Neutrophil (primary cell): ENCODE results near the gene ZSWIM6.

Source experiments
- H3K27ac ChIP-seq: fragments of 200-600 bp; sonication (generic); 2 replicates; pipeline ENCODE4 v1.5.1; 2016; ENCODE audit warnings: mild to moderate bottlenecking, moderate library complexity
- H3K27me3 ChIP-seq: fragments of 200-600 bp; sonication (generic); 2 replicates; pipeline ENCODE4 v1.6.0; 2016; ENCODE audit warnings: mild to moderate bottlenecking
- H3K36me3 ChIP-seq: fragments of 200-600 bp; sonication (generic); 2 replicates; pipeline ENCODE4 v1.5.1; 2017
- H3K4me1 ChIP-seq, 2 experiments: fragments of 200-600 bp in 1 of 2; sonication (generic) in 1 of 2; 1 replicate in 1 of 2; 2 replicates in 1 of 2; pipeline versions ENCODE4 v1.5.1 to v1.6.1; 2013 to 2016; ENCODE audit warnings: low read depth in 1 of 2, low read length in 1 of 2, mild to moderate bottlenecking in 1 of 2, moderate library complexity in 1 of 2; ENCODE audit not compliant: control insufficient read depth in 1 of 2, insufficient read depth in 1 of 2
- H3K4me3 ChIP-seq, 2 experiments: fragments of 200-600 bp in 1 of 2; sonication (generic) in 1 of 2; 1 replicate in 1 of 2; 2 replicates in 1 of 2; pipeline ENCODE4 v1.5.1; 2013 to 2016; ENCODE audit warnings: low read depth in 1 of 2, low read length in 1 of 2, mild to moderate bottlenecking in 1 of 2, moderate library complexity in 1 of 2
- H3K9me3 ChIP-seq: fragments of 200-600 bp; sonication (generic); 2 replicates; pipeline ENCODE4 v1.5.1; 2016
- CTCF ChIP-seq: fragments of 200-600 bp; sonication (generic); IDR thresholded peaks from 2 replicates; pipeline ENCODE4 v1.5.1; 2016; ENCODE audit warnings: antibody characterized with exemption

Gene ZSWIM6

DNA sequence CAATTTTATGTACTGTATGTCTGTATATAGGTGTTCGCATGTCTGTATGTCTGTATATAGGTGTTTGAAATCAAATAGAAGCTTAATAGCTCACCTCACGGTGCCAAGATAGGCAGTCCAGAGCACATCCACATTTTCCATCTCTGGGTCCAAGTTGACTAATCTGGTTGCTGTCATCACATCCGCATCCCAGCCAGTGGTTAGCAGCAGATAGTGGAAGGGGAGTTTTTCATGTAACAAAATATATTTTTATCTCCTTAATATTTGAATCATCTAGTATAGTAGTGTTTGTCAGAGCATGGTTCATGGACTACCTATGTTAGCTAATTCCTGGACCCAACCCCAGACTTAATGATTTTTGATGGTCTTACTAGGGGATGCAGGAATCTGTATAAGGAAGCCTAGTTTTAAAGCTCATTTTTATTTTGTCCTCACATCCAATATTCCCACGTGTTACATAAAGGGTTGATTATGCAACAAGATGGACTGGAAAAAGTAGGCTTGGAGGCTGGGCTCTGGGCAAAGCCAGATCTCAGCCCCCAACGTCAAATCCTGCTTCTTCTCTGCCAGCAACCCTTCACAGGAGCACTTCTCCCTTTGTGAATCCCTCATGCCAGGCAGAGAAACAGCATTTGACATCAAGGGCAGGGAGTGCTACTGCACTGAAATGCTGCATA is 219.7 kb downstream of the ZSWIM6 start:
- Histone ChIP-seq H3K4me1 (no peaks in the 10 kb centered on the region), H3K4me3 (no peak overlapping the region), H3K9me3 (no peaks in the 10 kb centered on the region), H3K27me3 (no peaks in the 10 kb centered on the region), H3K36me3 (peaks cover 2% of the 10 kb centered on the region), H3K27ac (no peak overlapping the region)
- no peak for TF ChIP-seq CTCF

DNA sequence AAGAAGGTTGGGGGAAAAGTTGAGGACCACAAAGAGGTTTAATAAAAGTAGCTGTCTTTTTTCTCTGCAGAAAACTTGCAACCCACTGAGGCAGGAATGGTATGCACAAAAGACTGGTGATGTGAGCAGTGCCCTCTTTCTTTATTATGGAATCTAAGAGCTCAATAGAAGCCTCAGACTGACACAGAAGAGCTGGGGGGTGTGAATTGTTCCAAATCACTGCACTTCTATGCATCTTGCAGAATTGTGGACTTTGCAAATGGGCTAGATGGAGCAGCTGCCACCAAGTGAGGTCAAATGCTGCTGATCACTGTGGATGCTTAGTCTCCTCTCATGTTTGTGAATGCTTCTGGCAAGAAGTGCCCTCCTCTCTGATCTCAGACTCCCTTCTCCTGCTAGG is 227.1 kb downstream of the ZSWIM6 start:
- Histone ChIP-seq H3K27me3 (no peaks in the 10 kb centered on the region), H3K27ac (no peak overlapping the region), H3K4me3 (no peak overlapping the region), H3K36me3 (no peaks in the 10 kb centered on the region), H3K4me1 (no peaks in the 10 kb centered on the region), H3K9me3 (no peaks in the 10 kb centered on the region)
- TF ChIP-seq CTCF = no peak

DNA sequence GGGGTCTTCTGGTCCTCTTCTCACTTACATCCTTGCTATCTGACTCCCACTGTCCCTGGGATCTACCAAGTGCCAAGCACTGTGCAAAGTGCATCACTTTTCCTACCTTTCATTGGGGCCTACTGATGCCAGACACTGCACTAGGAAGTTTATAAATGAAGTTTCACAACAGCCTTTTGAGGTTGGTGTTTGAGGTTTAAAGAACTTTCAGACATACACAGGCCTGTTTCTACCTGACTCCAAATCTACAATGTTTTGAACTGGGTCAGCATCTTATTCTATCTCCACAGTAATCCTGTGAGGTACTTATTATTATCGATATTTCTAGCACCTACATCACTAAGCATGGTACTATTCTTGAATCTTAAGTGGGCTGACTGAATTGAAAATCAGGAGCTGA is 227.7 kb downstream of the ZSWIM6 start:
- H3K4me3 ChIP-seq = no peak overlapping the region
- H3K27ac ChIP-seq = no peak overlapping the region
- TF ChIP-seq CTCF = no peak
- no peaks in the 10 kb centered on the region for H3K9me3 ChIP-seq
- no peaks in the 10 kb centered on the region for H3K4me1 ChIP-seq
- H3K36me3 ChIP-seq = no peaks in the 10 kb centered on the region
- no peaks in the 10 kb centered on the region for H3K27me3 ChIP-seq

DNA sequence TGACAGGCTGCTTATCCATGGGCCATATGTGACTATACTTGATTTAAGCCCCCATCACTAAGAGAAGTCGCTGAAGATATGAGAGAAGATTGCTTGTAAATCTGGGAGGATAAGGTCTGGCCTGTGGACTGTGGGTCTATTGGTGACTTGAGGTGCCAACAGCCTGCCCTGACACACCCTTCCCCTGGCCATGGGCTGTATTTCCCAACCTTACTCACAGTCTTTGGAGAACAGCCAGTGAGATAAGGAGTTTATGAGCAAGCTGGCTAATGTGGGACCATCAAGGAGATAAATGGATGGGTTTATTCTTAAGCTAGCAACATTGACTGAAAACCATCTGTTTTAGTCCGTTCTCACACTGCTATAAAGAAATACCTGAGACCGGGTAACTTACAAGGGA is 231.3 kb downstream of the ZSWIM6 start:
- Histone ChIP-seq H3K4me1 (no peaks in the 10 kb centered on the region), H3K9me3 (no peaks in the 10 kb centered on the region), H3K36me3 (no peaks in the 10 kb centered on the region), H3K27me3 (no peaks in the 10 kb centered on the region), H3K27ac (no peak overlapping the region), H3K4me3 (no peak overlapping the region)
- no peak for TF ChIP-seq CTCF

DNA sequence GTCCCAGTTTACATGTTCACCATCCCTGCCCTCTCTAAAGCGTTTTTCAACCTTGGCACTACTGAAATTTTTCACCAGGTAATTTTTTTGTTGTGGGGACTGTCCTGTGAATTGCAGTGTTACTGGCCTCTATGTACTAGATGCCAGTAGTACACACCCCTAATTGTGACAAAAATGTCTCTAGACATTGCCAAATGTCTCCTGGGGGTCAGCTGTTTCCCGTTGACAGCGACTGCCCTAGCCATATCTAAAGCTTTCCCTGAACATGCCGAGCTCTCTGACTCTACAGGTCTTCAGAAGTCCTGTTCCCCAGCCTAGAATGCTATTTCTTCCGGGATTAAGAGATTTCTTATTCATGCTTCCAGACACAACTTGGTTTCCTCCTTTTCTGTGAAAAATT is 235.3 kb downstream of the ZSWIM6 start:
- H3K9me3 ChIP-seq = no peaks in the 10 kb centered on the region
- H3K4me1 ChIP-seq = no peaks in the 10 kb centered on the region
- H3K27ac ChIP-seq = no peak overlapping the region
- no peaks in the 10 kb centered on the region for H3K36me3 ChIP-seq
- no peak overlapping the region for H3K4me3 ChIP-seq
- no peak for TF ChIP-seq CTCF
- no peaks in the 10 kb centered on the region for H3K27me3 ChIP-seq

DNA sequence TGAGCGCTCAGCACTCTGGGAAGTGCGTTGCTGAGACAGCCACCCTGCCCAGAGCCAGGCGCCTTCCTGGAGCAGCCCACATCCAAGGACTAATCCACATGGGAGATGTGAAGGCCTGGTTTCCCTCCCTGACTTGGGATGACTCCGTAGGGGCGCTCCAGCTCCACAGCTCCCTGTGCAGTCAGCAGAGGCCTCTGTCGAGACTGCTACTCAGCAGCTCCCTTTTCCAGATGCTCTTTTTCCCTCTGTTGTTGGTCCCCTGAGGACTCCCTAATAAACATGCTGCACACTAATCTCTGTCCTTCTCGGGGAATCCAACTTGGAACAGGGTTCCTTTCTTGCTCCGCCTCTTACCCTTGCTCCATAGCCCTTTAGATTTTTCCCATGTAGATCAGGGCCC is 237.3 kb downstream of the ZSWIM6 start:
- H3K4me1 ChIP-seq = no peaks in the 10 kb centered on the region
- H3K27ac ChIP-seq = no peak overlapping the region
- H3K36me3 ChIP-seq = no peaks in the 10 kb centered on the region
- no peak overlapping the region for H3K4me3 ChIP-seq
- TF ChIP-seq CTCF = no peak
- H3K27me3 ChIP-seq = no peaks in the 10 kb centered on the region
- no peaks in the 10 kb centered on the region for H3K9me3 ChIP-seq
